Measurements from ENCODE around the gene GRAP. TPM values are rescaled to one million over a fixed set of nuclear protein-coding genes. Genes with fewer than 3 reads are reported as not detected.

GRAP gene
- total and polyA plus RNA-seq, 10 of the 15 experiments (the other 5 are each of a cell fraction or from before 2014, with no cell fraction given) = 0.58 to 78.3 (median 36.6) TPM

GRCh38 chr17:18994631-18995030 is 52.1 kb downstream of the GRAP start:
- ChIA-PET CTCF (interaction anchor here (0.8 kb wide), 1 partner anchor 34 kb away, joined by 3 read pairs; no protein-coding TSS in a partner anchor), RAD21 (ENCODE audit: unreplicated experiment) (no interaction called here), SMC1A (ENCODE audit: uncharacterized antibody, unreplicated experiment) (interaction anchor here (0.6 kb wide), 1 partner anchor 219 kb away, joined by 3 read pairs; no protein-coding TSS in a partner anchor), POLR2A (no interaction called here)
- TF ChIP-seq MXI1 (IDR thresholded peaks at IDR 0.05; ENCODE audit: low read depth, low read length) (no peak), SMC3 (IDR thresholded peaks at IDR 0.05; ENCODE audit: borderline replicate concordance, low read length) (no peak), CEBPZ (IDR thresholded peaks at IDR 0.05; ENCODE audit: low read depth, low read length) (no peak), IRF4 (IDR thresholded peaks at IDR 0.05; ENCODE audit: low read depth, low read length) (no peak), MAX (IDR thresholded peaks at IDR 0.05; ENCODE audit: low read depth, low read length) (no peak), IRF5 (IDR thresholded peaks at IDR 0.05; ENCODE audit: borderline replicate concordance) (no peak), PAX8 (IDR thresholded peaks at IDR 0.05) (no peak), USF2 (IDR thresholded peaks at IDR 0.05; ENCODE audit: borderline replicate concordance, low read depth, low read length) (no peak), CBFB (IDR thresholded peaks at IDR 0.05; ENCODE audit: low read depth) (no peak), CEBPB (IDR thresholded peaks at IDR 0.05; ENCODE audit: borderline replicate concordance in 1 of 2, low read depth in 2 of 2, low read length in 2 of 2) (no peak), CREM (IDR thresholded peaks at IDR 0.05; ENCODE audit: low read depth) (no peak), NFYB (IDR thresholded peaks at IDR 0.05; ENCODE audit: insufficient read depth, low read depth, low read length) (no peak)
- Histone ChIP-seq H4K20me1 (ENCODE audit: control insufficient read depth, insufficient read depth) (no peaks in the 10 kb centered on the region), H3K9ac (ENCODE audit: control insufficient read depth, insufficient read depth, low read length) (no peak overlapping the region), H3K4me2 (ENCODE audit: control insufficient read depth, insufficient read depth) (no peak overlapping the region), H3K27ac (ENCODE audit: control insufficient read depth, insufficient read depth) (no peak overlapping the region), H3K27me3 (replicated peaks in 1 of 2; ENCODE audit: control insufficient read depth in 2 of 2, insufficient read depth in 2 of 2, low read length in 1 of 2) (no peaks in the 10 kb centered on the region), H3K4me1 (ENCODE audit: control insufficient read depth, insufficient read depth, low read length) (peaks cover 15% of the 10 kb centered on the region), H3K9me3 (replicated peaks; ENCODE audit: control insufficient read depth, insufficient read depth, low read length) (peaks cover 6% of the 10 kb centered on the region; the same call in 2 of the 3 replicates), H3K36me3 (ENCODE audit: control insufficient read depth in 2 of 2, insufficient read depth in 2 of 2, low read length in 1 of 2) (peaks cover 0 to 3% of the 10 kb centered on the region in 2 experiments; a peak in 3 of 4 replicates), H3K4me3 (no peak overlapping the region), H2AFZ (ENCODE audit: control insufficient read depth, low read depth, low read length) (no peak overlapping the region), H3K79me2 (ENCODE audit: control insufficient read depth, insufficient read depth, low read length) (no peaks in the 10 kb centered on the region; the same call in 1 of the 2 replicates)
- intact Hi-C loops (cut with micrococcal nuclease; ENCODE audit: unreplicated experiment) = no loop called here
- no peak for DNase-seq (ENCODE audit: low read depth, low spot score)
- FAIRE-seq = no peak
- BruUV-seq (replicated peaks) = TSS peak; percentile 16
- WGBS (ENCODE audit: insufficient coverage, insufficient replicate concordance, low lambda C conversion rate, missing lambda C conversion rate) = 11% methylated on average over 1 of the region's 1 CpG
- in situ Hi-C loops (cut with MboI) = no loop called here
- ATAC-seq = no peak
